HepG2 (cell line): ENCODE results near the gene ADAMTS16. TPM values are rescaled to one million over a fixed set of nuclear protein-coding genes. Genes with fewer than 3 reads are reported as not detected.

ENCODE experiments used
- ATAC-seq: fragments of 200-7000 bp; cut with Tn5 transposase; 3 replicates; pipeline ENCODE4 v1.9.1; 2020; ENCODE audit warnings: mild to moderate bottlenecking, moderate library complexity
- BruUV-seq: library from RNA; stranded (reverse); fragments of 400-500 nt; replicated peaks from 2 replicates; lab custom pipeline; 2021; lab: Mats Ljungman, UMichigan
- CTCF ChIA-PET: fragments of 300-600 bp; formaldehyde crosslinking; extraction: SDS; loops from one replicate; lab custom pipeline; 2021; ENCODE audit warnings: low total read pairs, inconsistent platforms, low intra/inter-chr PET ratio; lab: Yijun Ruan, JAX
- POLR2A ChIA-PET: fragments of 350-600 bp; sonication (Branson Sonifier 250); formaldehyde crosslinking; loops from one replicate; lab custom pipeline; 2020; ENCODE audit warnings: antibody characterized with exemption, inconsistent platforms; lab: Yijun Ruan, JAX
- DNase-seq: peaks from one replicate; pipeline ENCODE4 v3.0.0-alpha.2; 2015; ENCODE audit warnings: low spot score
- FAIRE-seq: peaks from 3 replicates; lab custom pipeline; 2011; peaks lifted over from hg19 to GRCh38; lab: Jason Lieb, UNC
- H2AFZ ChIP-seq: one replicate; pipeline ENCODE4 v1.6.1; 2011; ENCODE audit warnings: low read length, inconsistent platforms
- H3K27ac ChIP-seq: fragments of 300-600 bp; 3 replicates; pipeline ENCODE4 v1.8.0; 2011; ENCODE audit warnings: mixed run types, mild to moderate bottlenecking, mixed read lengths, low read length, inconsistent platforms; ENCODE audit not compliant: insufficient read depth; ENCODE audit errors: extremely low read length
- H3K27me3 ChIP-seq, 2 experiments: fragments of 200-600 bp in 1 of 2; 2 replicates in 1 of 2; 3 replicates in 1 of 2; pipeline versions ENCODE4 v1.6.0 to v1.8.0; 2011; ENCODE audit warnings: low read length in 2 of 2, mild to moderate bottlenecking in 2 of 2, moderate library complexity in 2 of 2, inconsistent platforms in 1 of 2; ENCODE audit not compliant: insufficient read depth in 2 of 2, control insufficient read depth in 1 of 2
- H3K36me3 ChIP-seq, 2 experiments: fragments of 200-600 bp in 1 of 2; replicated peaks in 1 of 2; 2 replicates in 1 of 2; 3 replicates in 1 of 2; pipeline versions ENCODE4 v1.5.1 to v1.8.0; 2011; ENCODE audit warnings: low read length in 2 of 2, inconsistent platforms in 1 of 2; ENCODE audit not compliant: insufficient read depth in 2 of 2, control insufficient read depth in 1 of 2
- H3K4me1 ChIP-seq: 2 replicates; pipeline ENCODE4 v1.5.1; 2012; ENCODE audit warnings: low read length, inconsistent platforms; ENCODE audit not compliant: insufficient read depth
- H3K4me2 ChIP-seq: 2 replicates; pipeline ENCODE4 v1.6.0; 2011; ENCODE audit warnings: low read depth, low read length, inconsistent platforms
- H3K4me3 ChIP-seq, 3 experiments: fragments of 200-600 bp in 1 of 3; sonication (generic), shearing (Covaris generic) in 1 of 3; replicated peaks in 1 of 3; 2 replicates each; pipeline ENCODE4 v1.5.1; 2011 to 2016; ENCODE audit warnings: low read length in 3 of 3, inconsistent platforms in 2 of 3, low read depth in 2 of 3, mild to moderate bottlenecking in 2 of 3, control low read depth in 1 of 3, mixed read lengths in 1 of 3; ENCODE audit not compliant: insufficient read depth in 1 of 3
- H3K79me2 ChIP-seq: one replicate; pipeline ENCODE4 v1.6.1; 2011; ENCODE audit warnings: low read length, inconsistent platforms; ENCODE audit not compliant: insufficient read depth
- H3K9ac ChIP-seq: 2 replicates; pipeline ENCODE4 v1.6.0; 2011; ENCODE audit warnings: mild to moderate bottlenecking, low read depth, low read length, inconsistent platforms; ENCODE audit not compliant: insufficient read depth
- H3K9me3 ChIP-seq: 2 replicates; pipeline ENCODE4 v1.5.1; 2012; ENCODE audit warnings: mild to moderate bottlenecking, low read length
- H4K20me1 ChIP-seq: 2 replicates; pipeline ENCODE4 v1.6.0; 2011; ENCODE audit warnings: inconsistent platforms, mild to moderate bottlenecking, low read length, moderate library complexity; ENCODE audit not compliant: insufficient read depth
- CCAR2 ChIP-seq: fragments of 200-400 bp; formaldehyde crosslinking; optimal IDR thresholded peaks from 2 replicates; pipeline ENCODE3; 2018; ENCODE audit warnings: low read depth, mild to moderate bottlenecking, low read length, moderate library complexity
- CENPBD1 ChIP-seq: sonication (generic); formaldehyde crosslinking; IDR thresholded peaks from 2 replicates; pipeline ENCODE4 v1.8.0; 2022; ENCODE audit warnings: missing genetic modification reagents, low read depth, mild to moderate bottlenecking, borderline replicate concordance
- DR1 ChIP-seq: sonication (generic); formaldehyde crosslinking; IDR thresholded peaks from 2 replicates; pipeline ENCODE4 v1.8.0; 2021; ENCODE audit warnings: mild to moderate bottlenecking, missing genetic modification reagents, inconsistent platforms
- ELF4 ChIP-seq: sonication (generic); formaldehyde crosslinking; IDR thresholded peaks from 2 replicates; pipeline ENCODE4 v1.5.0; 2020; ENCODE audit warnings: missing genetic modification reagents, mild to moderate bottlenecking, moderate library complexity, borderline replicate concordance
- TBX2 ChIP-seq: sonication (generic); formaldehyde crosslinking; IDR thresholded peaks from 2 replicates; pipeline ENCODE4 v1.5.0; 2020; ENCODE audit warnings: missing genetic modification reagents, mild to moderate bottlenecking, borderline replicate concordance
- ZFP62 ChIP-seq: sonication (generic); formaldehyde crosslinking; IDR thresholded peaks from 2 replicates; pipeline ENCODE4 v1.4.0; 2020; ENCODE audit warnings: missing genetic modification reagents
- WGBS: methylation state at CpG from one replicate; pipeline ENCODE4 v1.1.6; 2017; ENCODE audit warnings: low lambda C conversion rate; 5-methylcytosine and 5-hydroxymethylcytosine counted together
- in situ Hi-C: cut with HindIII; loops from 2 replicates; pipeline ENCODE4 v1.10.0; 2017; ENCODE audit warnings: low pct_unique_long_range_greater_than_20kb; ENCODE audit not compliant: extremely low pct_ligation_motif_present
- intact Hi-C: fragments of 100-400 bp; cut with micrococcal nuclease; formaldehyde crosslinking; loops from one replicate; pipeline ENCODE4 v1.10.0; 2022; ENCODE audit not compliant: unreplicated experiment
- polyA plus RNA-seq, 8 experiments: library from polyadenylated mRNA; depleted of rRNA in 3 of 8; stranded (reverse) in 7 of 8; unstranded in 1 of 8; fragments of >200 nt; fragmentation: Illumina TruSeq in 4 of 8; extraction: Trizol in 4 of 8; gene quantifications; 2 replicates each; pipeline versions ENCODE4 v1.2.1 to v1.2.3, GENCODE V29; 2011 to 2016; ENCODE audit warnings: low read depth in 4 of 8, missing spikeins in 1 of 8, mixed read lengths in 1 of 8; ENCODE audit not compliant: insufficient read depth in 1 of 8
- total RNA-seq, 5 experiments: library from RNA; depleted of rRNA; stranded (reverse); fragments of >200 nt; fragmentation: Illumina TruSeq; extraction: Trizol; gene quantifications; 2 replicates each; pipeline ENCODE4 v1.2.3, GENCODE V29; 2016; ENCODE audit warnings: low read depth in 1 of 5
- TF ChIP-seq, protein P1 (sequence below): sonication (generic); formaldehyde crosslinking; IDR thresholded peaks from 2 replicates; pipeline ENCODE4 v1.4.0; 2020; ENCODE audit warnings: missing genetic modification reagents, mild to moderate bottlenecking, borderline replicate concordance

The ADAMTS16 gene
- total and polyA plus RNA-seq, 2 of the 13 experiments (the other 11 are each of a cell fraction or from before 2014, with no cell fraction given), result 0.02 to 0.03 TPM

DNA sequence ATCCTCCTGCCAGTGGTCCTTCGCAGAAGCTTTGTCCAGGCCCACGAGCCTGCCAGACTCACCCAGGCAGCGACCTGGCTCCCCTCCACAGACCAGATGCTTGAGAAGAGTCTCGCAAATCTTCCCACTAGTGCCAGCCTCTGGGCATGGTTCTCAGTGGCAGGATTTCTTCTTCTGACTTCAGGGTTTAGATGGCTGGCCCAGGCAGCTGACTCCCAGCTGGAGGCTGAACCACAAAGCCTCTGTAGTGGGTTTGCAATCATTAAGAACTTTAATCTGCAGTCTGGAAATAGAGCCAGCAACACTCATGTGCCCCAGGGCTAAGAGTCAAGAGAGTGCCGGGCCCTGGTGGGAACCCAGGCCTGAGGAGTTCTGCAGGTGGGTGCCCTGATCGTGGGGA lies 191.7 kb downstream of the ADAMTS16 start:
- in situ Hi-C loops (no loop called here), intact Hi-C loops (no loop called here)
- no peaks in the 10 kb centered on the region for H4K20me1 ChIP-seq
- ChIA-PET CTCF (no interaction called here), POLR2A (interaction anchor here (1.1 kb wide), 1 partner anchor 18 kb away, joined by 5 read pairs; no protein-coding TSS in a partner anchor)
- H3K36me3 ChIP-seq, result no peaks in the 10 kb centered on the region
- DNase-seq, result no peak
- ATAC-seq, result no peak
- H3K9ac ChIP-seq, result no peak overlapping the region
- WGBS, result no CpG with 5 or more reads among the region's 6 CpGs
- no peak overlapping the region for H3K27ac ChIP-seq
- no peak for FAIRE-seq
- BruUV-seq, result no TSS peak
- no peak overlapping the region for H3K4me3 ChIP-seq
- H3K4me2 ChIP-seq, result no peak overlapping the region
- H3K4me1 ChIP-seq, result peaks cover 42% of the 10 kb centered on the region
- H2AFZ ChIP-seq, result no peak overlapping the region
- no peak for TF ChIP-seq ZFP62 (CRISPR knock-in tag)
- no peak for TF ChIP-seq ELF4 (CRISPR knock-in tag)
- TF ChIP-seq DR1 (CRISPR knock-in tag), result no peak
- no peak for TF ChIP-seq TBX2 (CRISPR knock-in tag)
- TF ChIP-seq, protein P1, sequence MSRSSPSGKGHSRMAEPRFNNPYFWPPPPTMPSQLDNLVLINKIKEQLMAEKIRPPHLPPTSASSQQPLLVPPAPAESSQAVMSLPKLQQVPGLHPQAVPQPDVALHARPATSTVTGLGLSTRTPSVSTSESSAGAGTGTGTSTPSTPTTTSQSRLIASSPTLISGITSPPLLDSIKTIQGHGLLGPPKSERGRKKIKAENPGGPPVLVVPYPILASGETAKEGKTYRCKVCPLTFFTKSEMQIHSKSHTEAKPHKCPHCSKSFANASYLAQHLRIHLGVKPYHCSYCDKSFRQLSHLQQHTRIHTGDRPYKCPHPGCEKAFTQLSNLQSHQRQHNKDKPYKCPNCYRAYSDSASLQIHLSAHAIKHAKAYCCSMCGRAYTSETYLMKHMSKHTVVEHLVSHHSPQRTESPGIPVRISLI (CRISPR knock-in tag), result no peak
- no peak for TF ChIP-seq CCAR2
- TF ChIP-seq CENPBD1, result no peak
- no peaks in the 10 kb centered on the region for H3K9me3 ChIP-seq
- peaks cover 2 to 12% of the 10 kb centered on the region in 2 experiments; a peak in 2 of 5 replicates for H3K27me3 ChIP-seq
- no peaks in the 10 kb centered on the region for H3K79me2 ChIP-seq
